ES-I3 (cell line): ENCODE results near the gene PRRC2A.

Experiments
- H3K36me3 ChIP-seq: 2 replicates; pipeline ENCODE4 v1.6.1; 2013; ENCODE audit warnings: mild to moderate bottlenecking, low read length, control low read depth, moderate library complexity; ENCODE audit not compliant: insufficient read depth
- H3K4me1 ChIP-seq: 2 replicates; pipeline ENCODE4 v1.6.1; 2013; ENCODE audit warnings: mild to moderate bottlenecking, control low read depth, low read length; ENCODE audit not compliant: insufficient read depth
- H3K9ac ChIP-seq: 2 replicates; pipeline ENCODE4 v1.6.1; 2013; ENCODE audit warnings: low read depth, mild to moderate bottlenecking, low read length, moderate library complexity
- H3K9me3 ChIP-seq: 2 replicates; pipeline ENCODE4 v1.6.1; 2013; ENCODE audit warnings: mild to moderate bottlenecking, low read length, moderate library complexity; ENCODE audit not compliant: control insufficient read depth, insufficient read depth

The PRRC2A gene

GRCh38 chr6:31620586-31621319 lies at the start of gene PRRC2A:
TSS of gene PRRC2A (plus strand) at chr6:31620715. CDS start at chr6:31622790, 2,075 bp downstream.
- Histone ChIP-seq H3K36me3 (peaks cover 29% of the 10 kb centered on the region), H3K9me3 (no peaks in the 10 kb centered on the region), H3K9ac (peak within 1 kb of the TSS; percentile 97), H3K4me1 (peaks cover 15% of the 10 kb centered on the region)

- H3K9me3 ChIP-seq: no peaks in the 10 kb centered on the region
- peaks cover 10% of the 10 kb centered on the region; the same call in 1 of the 2 replicates for H3K4me1 ChIP-seq
- no peaks in the 10 kb centered on the region for H3K36me3 ChIP-seq
- H3K9ac ChIP-seq: no peak within 1 kb of the TSS
Measured at GRCh38 chr6:31572041-31572911, 48.2 kb upstream of the PRRC2A start, which contains the start of gene LTA. TSS of gene LTA (plus strand) at chr6:31572289. CDS start at chr6:31572743, 454 bp downstream.

GRCh38 chr6:31573239-31574105 lies 47.0 kb upstream of the PRRC2A start:
- Histone ChIP-seq H3K9ac (no peak overlapping the region), H3K9me3 (no peaks in the 10 kb centered on the region), H3K36me3 (no peaks in the 10 kb centered on the region), H3K4me1 (peaks cover 5% of the 10 kb centered on the region)

- Histone ChIP-seq H3K9me3 (no peaks in the 10 kb centered on the region), H3K36me3 (no peaks in the 10 kb centered on the region), H3K9ac (no peak overlapping the region), H3K4me1 (peaks cover 11% of the 10 kb centered on the region)
Measured at GRCh38 chr6:31574106-31575061, 46.1 kb upstream of the PRRC2A start.

GRCh38 chr6:31575335-31575901 lies 45.1 kb upstream of the PRRC2A start, which contains the start of gene TNF:
TSS of gene TNF (plus strand) at chr6:31575565. CDS start at chr6:31575742, 177 bp downstream.
- H3K9me3 ChIP-seq: no peaks in the 10 kb centered on the region
- H3K36me3 ChIP-seq: no peaks in the 10 kb centered on the region
- peaks cover 18% of the 10 kb centered on the region for H3K4me1 ChIP-seq
- H3K9ac ChIP-seq: no peak within 1 kb of the TSS

GRCh38 chr6:31575952-31576685 lies 44.4 kb upstream of the PRRC2A start:
- Histone ChIP-seq H3K9me3 (no peaks in the 10 kb centered on the region), H3K36me3 (no peaks in the 10 kb centered on the region), H3K4me1 (peaks cover 18% of the 10 kb centered on the region), H3K9ac (no peak overlapping the region)

- Histone ChIP-seq H3K4me1 (peaks cover 20% of the 10 kb centered on the region), H3K9ac (no peak overlapping the region), H3K9me3 (no peaks in the 10 kb centered on the region), H3K36me3 (no peaks in the 10 kb centered on the region)
Measured at GRCh38 chr6:31576897-31577578, 43.5 kb upstream of the PRRC2A start.

- no peak overlapping the region for H3K9ac ChIP-seq
- no peaks in the 10 kb centered on the region for H3K9me3 ChIP-seq
Measured at GRCh38 chr6:31577579-31577966, 42.9 kb upstream of the PRRC2A start.

GRCh38 chr6:31578184-31579118 lies 42.1 kb upstream of the PRRC2A start:
- no peaks in the 10 kb centered on the region for H3K36me3 ChIP-seq

More at GRCh38 chr6:31577579-31577966, 42.9 kb upstream of the PRRC2A start:
- Histone ChIP-seq H3K36me3 (no peaks in the 10 kb centered on the region), H3K4me1 (peaks cover 25% of the 10 kb centered on the region)

GRCh38 chr6:31579119-31579505 lies 41.4 kb upstream of the PRRC2A start:
- H3K4me1 ChIP-seq: peaks cover 28% of the 10 kb centered on the region
- no peaks in the 10 kb centered on the region for H3K9me3 ChIP-seq
- no peak overlapping the region for H3K9ac ChIP-seq
- no peaks in the 10 kb centered on the region for H3K36me3 ChIP-seq

More at GRCh38 chr6:31578184-31579118, 42.1 kb upstream of the PRRC2A start:
- Histone ChIP-seq H3K9me3 (no peaks in the 10 kb centered on the region), H3K9ac (no peak overlapping the region), H3K4me1 (peaks cover 28% of the 10 kb centered on the region)
